Esophagus (tissue), 2 donors: ENCODE measurements around the gene PRSS50. TPM values are rescaled to one million over a fixed set of nuclear protein-coding genes. Genes with fewer than 3 reads are reported as not detected.

Experiments
- H3K27ac ChIP-seq, 2 donors: one replicate each; pipeline ENCODE4 v1.5.1; 2013; ENCODE audit warnings: low read depth in 2 of 2, mild to moderate bottlenecking in 2 of 2, inconsistent platforms in 1 of 2, low read length in 1 of 2, moderate library complexity in 1 of 2
- H3K27me3 ChIP-seq, 2 donors: one replicate each; pipeline ENCODE4 v1.6.1; 2013; ENCODE audit warnings: low read length in 2 of 2, control low read depth in 1 of 2, mild to moderate bottlenecking in 1 of 2; ENCODE audit not compliant: insufficient read depth in 2 of 2, control insufficient read depth in 1 of 2
- H3K36me3 ChIP-seq, 2 donors: one replicate each; pipeline ENCODE4 v1.6.1; 2013; ENCODE audit warnings: low read length in 1 of 2; ENCODE audit not compliant: control insufficient read depth in 2 of 2, insufficient read depth in 2 of 2
- H3K4me1 ChIP-seq, 2 donors: one replicate each; pipeline ENCODE4 v1.6.1; 2013; ENCODE audit warnings: low read length in 1 of 2; ENCODE audit not compliant: control insufficient read depth in 2 of 2, insufficient read depth in 2 of 2
- H3K4me3 ChIP-seq, 2 donors: one replicate each; pipeline ENCODE4 v1.5.1; 2013; ENCODE audit warnings: low read length in 2 of 2, mild to moderate bottlenecking in 2 of 2, low read depth in 1 of 2, moderate library complexity in 1 of 2
- H3K9me3 ChIP-seq, 2 donors: one replicate each; pipeline ENCODE4 v1.6.1; 2013; ENCODE audit warnings: mild to moderate bottlenecking in 2 of 2, low read depth in 1 of 2, low read length in 1 of 2, moderate library complexity in 1 of 2; ENCODE audit not compliant: control insufficient read depth in 2 of 2, insufficient read depth in 1 of 2
- WGBS, 2 donors: extraction: QIAGEN DNeasy Blood & Tissue Kit; methylation state at CpG; one replicate each; pipeline ENCODE4 v1.1.7; 2013; 5-methylcytosine and 5-hydroxymethylcytosine counted together
- polyA plus RNA-seq, 2 donors: library from polyadenylated mRNA; stranded (reverse); fragments of 200-250 nt; gene quantifications; one replicate each; pipeline ENCODE4 v1.2.3, GENCODE V29; 2013
- donor health status: healthy with polysubstance abuse.
- donor health status: Bipolar disorder and iron deficiency.

The PRSS50 gene
- polyA plus RNA-seq, 2 donors: 0.06 TPM

GRCh38 chr3:46673151-46674030 lies 44.3 kb downstream of the PRSS50 start:
- Histone ChIP-seq H3K4me3 (no peak overlapping the region), H3K36me3 (peaks cover 17 to 64% of the 10 kb centered on the region in 2 donors), H3K27me3 (no peaks in the 10 kb centered on the region), H3K4me1 (peaks cover 0 to 2% of the 10 kb centered on the region in 2 donors), H3K27ac (no peak overlapping the region), H3K9me3 (no peaks in the 10 kb centered on the region)
- WGBS, 2 donors: 87 to 88% methylated on average over 10 of the region's 10 CpGs

- 92 to 94% methylated on average over 6 of the region's 6 CpGs for WGBS, 2 donors
- peaks cover 0 to 2% of the 10 kb centered on the region in 2 donors for H3K4me1 ChIP-seq
- no peaks in the 10 kb centered on the region for H3K27me3 ChIP-seq
- H3K27ac ChIP-seq: no peak overlapping the region
- H3K9me3 ChIP-seq: no peaks in the 10 kb centered on the region
- H3K36me3 ChIP-seq: peaks cover 17 to 61% of the 10 kb centered on the region in 2 donors
- H3K4me3 ChIP-seq: no peak overlapping the region
These were observed 45.3 kb downstream of the PRSS50 start for GRCh38 chr3:46672349-46672695.

- H3K36me3 ChIP-seq: peaks cover 17 to 56% of the 10 kb centered on the region in 2 donors
- no peak overlapping the region for H3K4me3 ChIP-seq
- no peaks in the 10 kb centered on the region for H3K9me3 ChIP-seq
- H3K4me1 ChIP-seq: peaks cover 0 to 2% of the 10 kb centered on the region in 2 donors
- H3K27me3 ChIP-seq: no peaks in the 10 kb centered on the region
- no peak overlapping the region for H3K27ac ChIP-seq
- WGBS, 2 donors: 90 to 93% methylated on average over 25 of the region's 25 CpGs
These were observed 45.9 kb downstream of the PRSS50 start for GRCh38 chr3:46671541-46672348.

GRCh38 chr3:46670891-46671427 lies 46.7 kb downstream of the PRSS50 start:
- peaks cover 17 to 50% of the 10 kb centered on the region in 2 donors for H3K36me3 ChIP-seq
- H3K4me1 ChIP-seq: no peaks in the 10 kb centered on the region
- WGBS, 2 donors: 94 to 96% methylated on average over 4 of the region's 4 CpGs

GRCh38 chr3:46670000-46670890 lies 47.4 kb downstream of the PRSS50 start:
- Histone ChIP-seq H3K27me3 (no peaks in the 10 kb centered on the region), H3K4me3 (no peak overlapping the region), H3K27ac (no peak overlapping the region), H3K4me1 (no peaks in the 10 kb centered on the region), H3K9me3 (no peaks in the 10 kb centered on the region), H3K36me3 (peaks cover 14 to 43% of the 10 kb centered on the region in 2 donors)
- 82 to 85% methylated on average over 17 of the region's 17 CpGs for WGBS, 2 donors

More at GRCh38 chr3:46670891-46671427, 46.7 kb downstream of the PRSS50 start:
- Histone ChIP-seq H3K27me3 (no peaks in the 10 kb centered on the region), H3K9me3 (no peaks in the 10 kb centered on the region), H3K27ac (no peak overlapping the region), H3K4me3 (no peak overlapping the region)

- H3K27ac ChIP-seq: no peak overlapping the region
- H3K9me3 ChIP-seq: no peaks in the 10 kb centered on the region
- no peaks in the 10 kb centered on the region for H3K27me3 ChIP-seq
- H3K4me3 ChIP-seq: no peak overlapping the region
- H3K4me1 ChIP-seq: no peaks in the 10 kb centered on the region
- WGBS, 2 donors: 74 to 77% methylated on average over 9 of the region's 9 CpGs
- H3K36me3 ChIP-seq: peaks cover 11 to 35% of the 10 kb centered on the region in 2 donors
These were observed 48.3 kb downstream of the PRSS50 start for GRCh38 chr3:46669191-46669999.

GRCh38 chr3:46668591-46668990 lies 49.1 kb downstream of the PRSS50 start:
- whole genome bisulfite sequencing, 2 donors: 78 to 79% methylated on average over 2 of the region's 2 CpGs
- H3K9me3 ChIP-seq: no peaks in the 10 kb centered on the region
- H3K4me3 ChIP-seq: no peak overlapping the region
- no peaks in the 10 kb centered on the region for H3K27me3 ChIP-seq
- peaks cover 3 to 27% of the 10 kb centered on the region in 2 donors for H3K36me3 ChIP-seq
- no peak overlapping the region for H3K27ac ChIP-seq
- no peaks in the 10 kb centered on the region for H3K4me1 ChIP-seq

GRCh38 chr3:46668116-46668515 lies 49.6 kb downstream of the PRSS50 start:
- Histone ChIP-seq H3K4me3 (no peak overlapping the region), H3K27ac (no peak overlapping the region), H3K27me3 (no peaks in the 10 kb centered on the region), H3K36me3 (peaks cover 0 to 22% of the 10 kb centered on the region in 2 donors), H3K4me1 (no peaks in the 10 kb centered on the region), H3K9me3 (no peaks in the 10 kb centered on the region)
- 64 to 66% methylated on average over 8 of the region's 8 CpGs for WGBS, 2 donors
